H1 (cell line): ENCODE measurements around the gene CNDP1. TPM values are rescaled to one million over a fixed set of nuclear protein-coding genes. Genes with fewer than 3 reads are reported as not detected.

ENCODE experiments used
- CHD7 ChIP-seq: fragments of 300-600 bp; sonication (generic); IDR thresholded peaks from 2 replicates; pipeline ENCODE4 v1.7.1; 2012; ENCODE audit warnings: low read length, moderate library complexity, mild to moderate bottlenecking, inconsistent platforms; ENCODE audit not compliant: insufficient replicate concordance
- polyA plus RNA-seq, 7 experiments: library from polyadenylated mRNA; depleted of rRNA in 3 of 7; stranded (reverse) in 5 of 7; unstranded in 2 of 7; fragments of >200 nt in 5 of 7; fragments of 200-250 nt in 2 of 7; gene quantifications; 1 replicate in 5 of 7; 2 replicates in 1 of 7; 4 replicates in 1 of 7; pipeline versions ENCODE4 v1.2.1 to v1.2.3, GENCODE V29; 2011 to 2013; ENCODE audit warnings: missing spikeins in 2 of 7, mixed read lengths in 2 of 7
- total RNA-seq: library from RNA; stranded (reverse); fragmentation: NEBNext Ultra II Directional; extraction: Animal tissue kit (Norgen Biotek cat#: 25700); gene quantifications from 2 replicates; pipeline ENCODE4 v1.2.1, GENCODE V29; 2021

Gene CNDP1
- total and polyA plus RNA-seq, 2 of the 8 experiments (the other 6 are each of a cell fraction or from before 2014, with no cell fraction given): 0.09 TPM; not detected in 1

- no peak for TF ChIP-seq CHD7
Observed at GRCh38 chr18:74512321-74513053, 21.8 kb upstream of the CNDP1 start (continued).
